Neural progenitor cell (in vitro differentiated cells): ENCODE results near the gene HS3ST4.

Source experiments
- CTCF ChIP-seq: fragments of 200-600 bp; sonication (generic); IDR thresholded peaks from 2 replicates; pipeline ENCODE4 v1.5.1; 2017; ENCODE audit warnings: antibody characterized with exemption, mild to moderate bottlenecking
- EZH2 ChIP-seq: fragments of 200-600 bp; sonication (generic); IDR thresholded peaks from 2 replicates; pipeline ENCODE4 v1.6.1; 2017; ENCODE audit warnings: antibody characterized with exemption, mild to moderate bottlenecking, moderate library complexity

- TF ChIP-seq CTCF (no peak), EZH2 (no peak)
Measured at GRCh38 chr16:26108836-26109505, 417.2 kb downstream of the HS3ST4 start.
